ENCODE results near the gene ATP23. TPM values are rescaled to one million over a fixed set of nuclear protein-coding genes. Genes with fewer than 3 reads are reported as not detected.

The ATP23 gene
- total RNA-seq, 1 experiment from 2014 or later: 9.1 TPM

DNA sequence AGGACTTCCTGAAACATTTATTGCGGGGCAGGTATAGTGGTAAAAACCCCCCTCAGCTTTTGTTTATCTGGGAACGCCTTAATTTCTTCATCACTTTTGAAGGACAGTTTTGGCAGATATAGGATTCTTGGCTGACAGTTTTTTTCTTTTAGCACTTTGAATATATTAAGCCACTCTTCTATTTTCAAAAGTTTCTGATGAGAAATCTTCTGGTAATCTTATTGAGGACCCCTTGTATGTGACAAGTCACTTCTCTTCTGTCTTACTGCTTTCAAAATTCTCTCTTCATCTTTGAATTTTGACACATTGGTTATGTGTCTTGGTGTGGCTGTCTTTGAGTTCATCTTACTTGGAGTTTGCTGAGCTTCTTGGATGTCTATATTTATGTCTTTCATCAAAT is 59.1 kb downstream of the ATP23 start:
- DNase-seq (ENCODE audit: low read depth, low spot score) (no peak), ATAC-seq (no peak)
- ChIA-PET CTCF (no interaction called here), RAD21 (ENCODE audit: low non-redundant PET in 1 of 2, low total read pairs in 2 of 2, uncharacterized antibody in 2 of 2, unreplicated experiment in 2 of 2) (no interaction called here), POLR2A (no interaction called here)
- Histone ChIP-seq H3K4me1 (ENCODE audit: control insufficient read depth in 1 of 2, insufficient read depth in 2 of 2, low read length in 2 of 2) (no peaks in the 10 kb centered on the region), H4K20me1 (ENCODE audit: insufficient read depth) (no peaks in the 10 kb centered on the region), H3K4me3 (replicated peaks in 1 of 2; ENCODE audit: low read depth in 1 of 2, low read length in 2 of 2) (no peak overlapping the region), H3K4me2 (ENCODE audit: low read length) (no peak overlapping the region), H3K9ac (ENCODE audit: low read length) (no peak overlapping the region), H3K27ac (ENCODE audit: low read depth, low read length) (no peak overlapping the region), H3K79me2 (ENCODE audit: insufficient read depth, low read length) (no peaks in the 10 kb centered on the region), H3K9me2 (ENCODE audit: insufficient read depth) (no peaks in the 10 kb centered on the region), H2AFZ (ENCODE audit: low read depth, low read length, poor library complexity, severe bottlenecking) (no peak overlapping the region), H3K27me3 (ENCODE audit: insufficient read depth, low read length) (no peaks in the 10 kb centered on the region), H3K36me3 (ENCODE audit: control insufficient read depth in 1 of 2, insufficient read depth in 2 of 2, low read length in 2 of 2) (no peaks in the 10 kb centered on the region), H3K9me3 (ENCODE audit: control insufficient read depth in 1 of 2, insufficient read depth in 1 of 2, low read depth in 1 of 2, low read length in 2 of 2) (peaks cover 7 to 16% of the 10 kb centered on the region in 2 experiments; a peak in 3 of 4 replicates)
- TF ChIP-seq, protein P1, sequence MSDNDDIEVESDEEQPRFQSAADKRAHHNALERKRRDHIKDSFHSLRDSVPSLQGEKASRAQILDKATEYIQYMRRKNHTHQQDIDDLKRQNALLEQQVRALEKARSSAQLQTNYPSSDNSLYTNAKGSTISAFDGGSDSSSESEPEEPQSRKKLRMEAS (IDR thresholded peaks at IDR 0.05): no peak
- TF ChIP-seq JUND (IDR thresholded peaks at IDR 0.05) (no peak), ZNF274 (IDR thresholded peaks at IDR 0.05; ENCODE audit: low read depth, low read length) (no peak), EZH2phosphoT487 (IDR thresholded peaks at IDR 0.05; ENCODE audit: borderline replicate concordance) (no peak), SP1 (IDR thresholded peaks at IDR 0.05; ENCODE audit: low read depth) (no peak), RAD21 (IDR thresholded peaks at IDR 0.05; ENCODE audit: low read depth) (no peak), EZH2 (IDR thresholded peaks at IDR 0.05) (no peak), TCF7L2 (IDR thresholded peaks at IDR 0.05; ENCODE audit: borderline replicate concordance, extremely low read depth, insufficient read depth, insufficient read length) (no peak), SIN3A (IDR thresholded peaks at IDR 0.05; ENCODE audit: low read depth) (no peak), FOSL1 (IDR thresholded peaks at IDR 0.05; ENCODE audit: low read depth) (no peak), CTCF (IDR thresholded peaks at IDR 0.05 in 2 of 3, conservative IDR thresholded peaks at IDR 0.05 in 1 of 3; ENCODE audit: borderline replicate concordance in 1 of 3, insufficient read depth in 1 of 3, low read depth in 2 of 3, low read length in 2 of 3) (no peak), SRF (IDR thresholded peaks at IDR 0.05; ENCODE audit: low read depth) (no peak), ZFX (IDR thresholded peaks at IDR 0.05) (no peak), POLR2A (IDR thresholded peaks at IDR 0.05; ENCODE audit: borderline replicate concordance, extremely low read depth, insufficient read depth, insufficient read length) (no peak)
- TF ChIP-seq, protein P2, sequence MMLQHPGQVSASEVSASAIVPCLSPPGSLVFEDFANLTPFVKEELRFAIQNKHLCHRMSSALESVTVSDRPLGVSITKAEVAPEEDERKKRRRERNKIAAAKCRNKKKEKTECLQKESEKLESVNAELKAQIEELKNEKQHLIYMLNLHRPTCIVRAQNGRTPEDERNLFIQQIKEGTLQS (IDR thresholded peaks at IDR 0.05): no peak
- TF ChIP-seq, protein P3, sequence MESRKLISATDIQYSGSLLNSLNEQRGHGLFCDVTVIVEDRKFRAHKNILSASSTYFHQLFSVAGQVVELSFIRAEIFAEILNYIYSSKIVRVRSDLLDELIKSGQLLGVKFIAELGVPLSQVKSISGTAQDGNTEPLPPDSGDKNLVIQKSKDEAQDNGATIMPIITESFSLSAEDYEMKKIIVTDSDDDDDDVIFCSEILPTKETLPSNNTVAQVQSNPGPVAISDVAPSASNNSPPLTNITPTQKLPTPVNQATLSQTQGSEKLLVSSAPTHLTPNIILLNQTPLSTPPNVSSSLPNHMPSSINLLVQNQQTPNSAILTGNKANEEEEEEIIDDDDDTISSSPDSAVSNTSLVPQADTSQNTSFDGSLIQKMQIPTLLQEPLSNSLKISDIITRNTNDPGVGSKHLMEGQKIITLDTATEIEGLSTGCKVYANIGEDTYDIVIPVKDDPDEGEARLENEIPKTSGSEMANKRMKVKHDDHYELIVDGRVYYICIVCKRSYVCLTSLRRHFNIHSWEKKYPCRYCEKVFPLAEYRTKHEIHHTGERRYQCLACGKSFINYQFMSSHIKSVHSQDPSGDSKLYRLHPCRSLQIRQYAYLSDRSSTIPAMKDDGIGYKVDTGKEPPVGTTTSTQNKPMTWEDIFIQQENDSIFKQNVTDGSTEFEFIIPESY (IDR thresholded peaks at IDR 0.05; ENCODE audit: extremely low read depth, insufficient replicate concordance, low read length): no peak
- TF ChIP-seq, protein P4, sequence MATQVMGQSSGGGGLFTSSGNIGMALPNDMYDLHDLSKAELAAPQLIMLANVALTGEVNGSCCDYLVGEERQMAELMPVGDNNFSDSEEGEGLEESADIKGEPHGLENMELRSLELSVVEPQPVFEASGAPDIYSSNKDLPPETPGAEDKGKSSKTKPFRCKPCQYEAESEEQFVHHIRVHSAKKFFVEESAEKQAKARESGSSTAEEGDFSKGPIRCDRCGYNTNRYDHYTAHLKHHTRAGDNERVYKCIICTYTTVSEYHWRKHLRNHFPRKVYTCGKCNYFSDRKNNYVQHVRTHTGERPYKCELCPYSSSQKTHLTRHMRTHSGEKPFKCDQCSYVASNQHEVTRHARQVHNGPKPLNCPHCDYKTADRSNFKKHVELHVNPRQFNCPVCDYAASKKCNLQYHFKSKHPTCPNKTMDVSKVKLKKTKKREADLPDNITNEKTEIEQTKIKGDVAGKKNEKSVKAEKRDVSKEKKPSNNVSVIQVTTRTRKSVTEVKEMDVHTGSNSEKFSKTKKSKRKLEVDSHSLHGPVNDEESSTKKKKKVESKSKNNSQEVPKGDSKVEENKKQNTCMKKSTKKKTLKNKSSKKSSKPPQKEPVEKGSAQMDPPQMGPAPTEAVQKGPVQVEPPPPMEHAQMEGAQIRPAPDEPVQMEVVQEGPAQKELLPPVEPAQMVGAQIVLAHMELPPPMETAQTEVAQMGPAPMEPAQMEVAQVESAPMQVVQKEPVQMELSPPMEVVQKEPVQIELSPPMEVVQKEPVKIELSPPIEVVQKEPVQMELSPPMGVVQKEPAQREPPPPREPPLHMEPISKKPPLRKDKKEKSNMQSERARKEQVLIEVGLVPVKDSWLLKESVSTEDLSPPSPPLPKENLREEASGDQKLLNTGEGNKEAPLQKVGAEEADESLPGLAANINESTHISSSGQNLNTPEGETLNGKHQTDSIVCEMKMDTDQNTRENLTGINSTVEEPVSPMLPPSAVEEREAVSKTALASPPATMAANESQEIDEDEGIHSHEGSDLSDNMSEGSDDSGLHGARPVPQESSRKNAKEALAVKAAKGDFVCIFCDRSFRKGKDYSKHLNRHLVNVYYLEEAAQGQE (IDR thresholded peaks at IDR 0.05; ENCODE audit: low read depth): no peak
- no TSS peak for BruUV-seq (replicated peaks)
- intact Hi-C loops (cut with micrococcal nuclease): no loop called here
